ENCODE measurements around the gene C1orf74. TPM values are rescaled to one million over a fixed set of nuclear protein-coding genes. Genes with fewer than 3 reads are reported as not detected.

Gene C1orf74
- total and polyA plus RNA-seq, 2 donors (not counting 3 experiments of a cell fraction or from before 2014, with no cell fraction given) = 2.4 to 3.0 TPM

GRCh38 chr1:209815490-209815889, 31.1 kb upstream of the C1orf74 start:
- Histone ChIP-seq H3K9me3 (replicated peaks; ENCODE audit: control insufficient read depth, insufficient read depth, low read length) (no peaks in the 10 kb centered on the region), H3K27ac (ENCODE audit: insufficient read depth, low read depth, low read length) (no peak overlapping the region), H3K79me2 (ENCODE audit: control insufficient read depth, insufficient read depth, low read length) (no peaks in the 10 kb centered on the region), H3K36me3 (ENCODE audit: control insufficient read depth in 2 of 2, extremely low read depth in 1 of 2, insufficient read depth in 2 of 2, low read length in 2 of 2) (no peaks in the 10 kb centered on the region), H3K4me2 (ENCODE audit: insufficient read depth, low read length) (no peak overlapping the region), H3K4me3 (replicated peaks in 1 of 3; ENCODE audit: insufficient read depth in 1 of 3, low read depth in 1 of 3, low read length in 3 of 3) (no peak overlapping the region), H2AFZ (ENCODE audit: low read depth, low read length) (no peak overlapping the region), H3K9me1 (replicated peaks; ENCODE audit: control insufficient read depth, extremely low read depth, insufficient read depth, low read length) (no peaks in the 10 kb centered on the region), H4K20me1 (replicated peaks; ENCODE audit: control insufficient read depth, extremely low read depth, insufficient read depth, low read length) (no peaks in the 10 kb centered on the region), H3K27me3 (ENCODE audit: control insufficient read depth in 2 of 2, insufficient read depth in 2 of 2, low read length in 2 of 2) (no peaks in the 10 kb centered on the region), H3K9ac (replicated peaks; ENCODE audit: extremely low read depth, insufficient read depth, low read length) (no peak overlapping the region), H3K4me1 (ENCODE audit: control insufficient read depth, extremely low read depth, insufficient read depth, low read length) (no peaks in the 10 kb centered on the region)
- no TSS peak for BruUV-seq (replicated peaks)
- CTCF ChIA-PET = interaction anchor here (0.7 to 8.7 kb wide), 2 partner anchors 6 to 25 kb away, joined by 3 to 109 read pairs; no protein-coding TSS in a partner anchor
- TF ChIP-seq, protein P1, sequence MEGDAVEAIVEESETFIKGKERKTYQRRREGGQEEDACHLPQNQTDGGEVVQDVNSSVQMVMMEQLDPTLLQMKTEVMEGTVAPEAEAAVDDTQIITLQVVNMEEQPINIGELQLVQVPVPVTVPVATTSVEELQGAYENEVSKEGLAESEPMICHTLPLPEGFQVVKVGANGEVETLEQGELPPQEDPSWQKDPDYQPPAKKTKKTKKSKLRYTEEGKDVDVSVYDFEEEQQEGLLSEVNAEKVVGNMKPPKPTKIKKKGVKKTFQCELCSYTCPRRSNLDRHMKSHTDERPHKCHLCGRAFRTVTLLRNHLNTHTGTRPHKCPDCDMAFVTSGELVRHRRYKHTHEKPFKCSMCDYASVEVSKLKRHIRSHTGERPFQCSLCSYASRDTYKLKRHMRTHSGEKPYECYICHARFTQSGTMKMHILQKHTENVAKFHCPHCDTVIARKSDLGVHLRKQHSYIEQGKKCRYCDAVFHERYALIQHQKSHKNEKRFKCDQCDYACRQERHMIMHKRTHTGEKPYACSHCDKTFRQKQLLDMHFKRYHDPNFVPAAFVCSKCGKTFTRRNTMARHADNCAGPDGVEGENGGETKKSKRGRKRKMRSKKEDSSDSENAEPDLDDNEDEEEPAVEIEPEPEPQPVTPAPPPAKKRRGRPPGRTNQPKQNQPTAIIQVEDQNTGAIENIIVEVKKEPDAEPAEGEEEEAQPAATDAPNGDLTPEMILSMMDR (IDR thresholded peaks at IDR 0.05; ENCODE audit: extremely low read depth in 1 of 2, insufficient read depth in 1 of 2, low read depth in 1 of 2, low read length in 2 of 2) = no peak
- TF ChIP-seq POLR2AphosphoS5 (IDR thresholded peaks at IDR 0.05; ENCODE audit: insufficient read depth, low read depth, low read length) (no peak), GATA2 (IDR thresholded peaks at IDR 0.05; ENCODE audit: insufficient read depth, insufficient read length, low read depth, low read length) (no peak), POLR2A (IDR thresholded peaks at IDR 0.05; ENCODE audit: low read depth, low read length) (no peak), JUN (IDR thresholded peaks at IDR 0.05; ENCODE audit: borderline replicate concordance, insufficient read depth, insufficient read length, low read depth) (no peak), MYC (IDR thresholded peaks at IDR 0.05; ENCODE audit: low read depth, low read length) (no peak), FOS (IDR thresholded peaks at IDR 0.05; ENCODE audit: borderline replicate concordance, insufficient read depth, low read length) (no peak), EZH2 (IDR thresholded peaks at IDR 0.05; ENCODE audit: borderline replicate concordance, low read depth, low read length, severe bottlenecking) (no peak)
- TF ChIP-seq, protein P2, sequence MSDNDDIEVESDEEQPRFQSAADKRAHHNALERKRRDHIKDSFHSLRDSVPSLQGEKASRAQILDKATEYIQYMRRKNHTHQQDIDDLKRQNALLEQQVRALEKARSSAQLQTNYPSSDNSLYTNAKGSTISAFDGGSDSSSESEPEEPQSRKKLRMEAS (IDR thresholded peaks at IDR 0.05; ENCODE audit: insufficient read depth, insufficient read length) = no peak
- POLR2A ChIA-PET = no interaction called here
- intact Hi-C loops (cut with micrococcal nuclease) (no loop called here), dilution Hi-C loops (cut with MboI; ENCODE audit: extremely low pct_ligation_motif_present, low sequenced_read_pairs) (no loop called here)
- FAIRE-seq = no peak
- DNase-seq (ENCODE audit: low read depth, low spot score) = no peak
